Right atrium auricular region (tissue), 2 donors: ENCODE data around the gene IQCM. TPM values are rescaled to one million over a fixed set of nuclear protein-coding genes. Genes with fewer than 3 reads are reported as not detected.

Experiments
- DNase-seq: peaks from one replicate; pipeline ENCODE4 v3.0.0-alpha.2; 2019; ENCODE audit warnings: low spot score
- H3K27ac ChIP-seq, 2 donors: fragments of 200-600 bp; sonication (generic); 1 replicate in 1 of 2; 2 replicates in 1 of 2; pipeline ENCODE4 v1.5.1; 2016 to 2019
- H3K27me3 ChIP-seq, 2 donors: fragments of 200-600 bp; sonication (generic); one replicate each; pipeline versions ENCODE4 v1.5.1 to v1.6.0; 2017 to 2019
- H3K36me3 ChIP-seq: fragments of 200-600 bp; sonication (generic); one replicate; pipeline ENCODE4 v1.5.1; 2016
- H3K4me1 ChIP-seq, 2 donors: fragments of 200-600 bp; sonication (generic); one replicate each; pipeline versions ENCODE4 v1.5.1 to v1.6.0; 2017 to 2019
- H3K4me3 ChIP-seq, 2 donors: fragments of 200-600 bp; sonication (generic); 1 replicate in 1 of 2; 2 replicates in 1 of 2; pipeline ENCODE4 v1.5.1; 2017 to 2019; ENCODE audit warnings: mild to moderate bottlenecking in 1 of 2, moderate library complexity in 1 of 2
- H3K9me3 ChIP-seq, 2 donors: fragments of 200-600 bp; sonication (generic); one replicate each; pipeline ENCODE4 v1.5.1; 2019
- CTCF ChIP-seq, 2 donors: fragments of 200-600 bp; sonication (generic); IDR thresholded peaks; one replicate each; pipeline ENCODE4 v1.5.1; 2019; ENCODE audit warnings: antibody characterized with exemption in 2 of 2
- total RNA-seq, 2 donors: library from RNA; depleted of rRNA; stranded (reverse); fragments of >200 nt; gene quantifications; one replicate each; pipeline ENCODE4 v1.1.0, GENCODE V29; 2016

The IQCM gene
- total RNA-seq, 2 donors from 2014 or later, result not detected

- no peaks in the 10 kb centered on the region for H3K9me3 ChIP-seq
- H3K36me3 ChIP-seq, result no peaks in the 10 kb centered on the region
- no peak for TF ChIP-seq CTCF (IDR thresholded peaks at IDR 0.05)
- H3K4me1 ChIP-seq, result no peaks in the 10 kb centered on the region
- DNase-seq, result no peak
- H3K27ac ChIP-seq, result no peak overlapping the region
- H3K4me3 ChIP-seq, result no peak overlapping the region
- no peaks in the 10 kb centered on the region for H3K27me3 ChIP-seq
These were observed 62.9 kb downstream of the IQCM start for GRCh38 chr4:149752729-149753128.

- Histone ChIP-seq H3K27ac (no peak overlapping the region), H3K9me3 (no peaks in the 10 kb centered on the region), H3K4me1 (no peaks in the 10 kb centered on the region), H3K36me3 (no peaks in the 10 kb centered on the region), H3K27me3 (no peaks in the 10 kb centered on the region), H3K4me3 (no peak overlapping the region)
- DNase-seq, result no peak
- no peak for TF ChIP-seq CTCF (IDR thresholded peaks at IDR 0.05)
These were observed 64.5 kb downstream of the IQCM start for GRCh38 chr4:149751174-149751573.

GRCh38 chr4:149749784-149750183 is 65.9 kb downstream of the IQCM start:
- TF ChIP-seq CTCF (IDR thresholded peaks at IDR 0.05), result no peak
- H3K27ac ChIP-seq, result no peak overlapping the region
- no peaks in the 10 kb centered on the region for H3K27me3 ChIP-seq
- no peak overlapping the region for H3K4me3 ChIP-seq
- H3K36me3 ChIP-seq, result no peaks in the 10 kb centered on the region
- no peaks in the 10 kb centered on the region for H3K4me1 ChIP-seq
- DNase-seq, result no peak
- no peaks in the 10 kb centered on the region for H3K9me3 ChIP-seq

GRCh38 chr4:149747646-149748045 is 68.0 kb downstream of the IQCM start:
- no peak overlapping the region for H3K27ac ChIP-seq
- no peaks in the 10 kb centered on the region for H3K9me3 ChIP-seq
- no peaks in the 10 kb centered on the region for H3K4me1 ChIP-seq
- no peak for TF ChIP-seq CTCF (IDR thresholded peaks at IDR 0.05)
- no peaks in the 10 kb centered on the region for H3K27me3 ChIP-seq
- DNase-seq, result no peak
- no peaks in the 10 kb centered on the region for H3K36me3 ChIP-seq
- no peak overlapping the region for H3K4me3 ChIP-seq

- no peak for TF ChIP-seq CTCF (IDR thresholded peaks at IDR 0.05)
- H3K27ac ChIP-seq, result no peak overlapping the region
- no peaks in the 10 kb centered on the region for H3K36me3 ChIP-seq
- H3K4me3 ChIP-seq, result no peak overlapping the region
- H3K27me3 ChIP-seq, result no peaks in the 10 kb centered on the region
- no peaks in the 10 kb centered on the region for H3K4me1 ChIP-seq
- H3K9me3 ChIP-seq, result no peaks in the 10 kb centered on the region
- DNase-seq, result no peak
These were observed 69.4 kb downstream of the IQCM start for GRCh38 chr4:149746276-149746675.

- no peaks in the 10 kb centered on the region for H3K4me1 ChIP-seq
- TF ChIP-seq CTCF (IDR thresholded peaks at IDR 0.05), result no peak
- no peaks in the 10 kb centered on the region for H3K36me3 ChIP-seq
- DNase-seq, result no peak
- H3K27me3 ChIP-seq, result no peaks in the 10 kb centered on the region
- H3K4me3 ChIP-seq, result no peak overlapping the region
- H3K9me3 ChIP-seq, result no peaks in the 10 kb centered on the region
- H3K27ac ChIP-seq, result no peak overlapping the region
These were observed 74.3 kb downstream of the IQCM start for GRCh38 chr4:149741186-149741831.
